ENCODE measurements around the gene FGF9.
A peak's percentile ranks its signal among the peaks of the same experiment; 100 is the strongest.

Gene FGF9

DNA sequence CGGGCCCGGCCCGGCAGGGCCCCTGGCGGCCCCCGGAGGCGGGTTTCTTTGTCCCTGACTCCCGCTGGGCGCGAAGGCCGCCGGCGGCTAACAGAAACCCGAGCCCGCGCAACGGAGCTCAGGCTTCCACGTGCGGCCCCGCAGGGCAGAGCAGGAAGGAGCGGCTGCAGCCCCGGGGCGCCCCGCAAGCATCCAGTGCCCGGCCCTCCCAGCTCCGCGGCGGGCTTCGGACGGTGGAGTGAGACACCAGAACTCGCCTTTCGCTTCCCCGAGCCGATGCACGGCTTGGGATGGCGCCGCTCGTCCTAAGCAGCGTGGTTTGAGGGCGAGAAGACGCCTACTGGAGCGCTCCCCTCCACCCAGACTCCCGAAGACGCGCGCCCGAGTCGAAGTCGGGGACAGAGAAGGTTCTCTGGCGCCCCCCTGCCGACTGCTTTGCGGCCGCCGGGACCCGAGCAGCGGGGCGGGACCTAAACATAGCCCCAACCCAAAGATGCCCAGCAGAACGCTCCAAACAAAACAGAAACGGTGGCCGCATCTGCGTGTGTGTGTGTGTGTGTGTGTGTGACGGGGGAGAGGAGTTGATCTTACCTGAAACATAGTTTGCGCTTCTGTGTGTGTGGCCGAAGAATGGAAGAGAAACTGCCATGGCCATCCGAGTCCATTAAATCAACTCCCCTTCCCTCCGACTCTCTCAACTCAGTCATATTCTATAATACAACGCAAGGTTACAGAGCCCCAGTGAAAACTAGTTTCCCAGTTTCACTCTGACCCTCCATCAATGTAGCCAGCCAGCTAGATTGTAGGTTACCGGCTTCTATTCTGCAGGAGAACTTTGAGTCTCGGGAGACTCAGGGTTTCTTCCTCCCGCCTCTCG, 629 bp upstream of the FGF9 start:
- TF ChIP-seq, protein P1, sequence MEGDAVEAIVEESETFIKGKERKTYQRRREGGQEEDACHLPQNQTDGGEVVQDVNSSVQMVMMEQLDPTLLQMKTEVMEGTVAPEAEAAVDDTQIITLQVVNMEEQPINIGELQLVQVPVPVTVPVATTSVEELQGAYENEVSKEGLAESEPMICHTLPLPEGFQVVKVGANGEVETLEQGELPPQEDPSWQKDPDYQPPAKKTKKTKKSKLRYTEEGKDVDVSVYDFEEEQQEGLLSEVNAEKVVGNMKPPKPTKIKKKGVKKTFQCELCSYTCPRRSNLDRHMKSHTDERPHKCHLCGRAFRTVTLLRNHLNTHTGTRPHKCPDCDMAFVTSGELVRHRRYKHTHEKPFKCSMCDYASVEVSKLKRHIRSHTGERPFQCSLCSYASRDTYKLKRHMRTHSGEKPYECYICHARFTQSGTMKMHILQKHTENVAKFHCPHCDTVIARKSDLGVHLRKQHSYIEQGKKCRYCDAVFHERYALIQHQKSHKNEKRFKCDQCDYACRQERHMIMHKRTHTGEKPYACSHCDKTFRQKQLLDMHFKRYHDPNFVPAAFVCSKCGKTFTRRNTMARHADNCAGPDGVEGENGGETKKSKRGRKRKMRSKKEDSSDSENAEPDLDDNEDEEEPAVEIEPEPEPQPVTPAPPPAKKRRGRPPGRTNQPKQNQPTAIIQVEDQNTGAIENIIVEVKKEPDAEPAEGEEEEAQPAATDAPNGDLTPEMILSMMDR (IDR thresholded peaks at IDR 0.05): no peak
- Histone ChIP-seq H3K4me3 (peak overlapping the region; percentile 79), H3K27ac (peak overlapping the region in 1 of 2 donors; percentile 69)
- no peak for DNase-seq (ENCODE audit: low spot score)

GRCh38 chr13:21671620-21672286, 880 bp downstream of the FGF9 start:
- no peak for DNase-seq (ENCODE audit: low spot score)
- peak overlapping the region; percentile 79 for H3K4me3 ChIP-seq
- TF ChIP-seq, protein P1 (IDR thresholded peaks at IDR 0.05): no peak
- H3K27ac ChIP-seq: no peak overlapping the region

DNA sequence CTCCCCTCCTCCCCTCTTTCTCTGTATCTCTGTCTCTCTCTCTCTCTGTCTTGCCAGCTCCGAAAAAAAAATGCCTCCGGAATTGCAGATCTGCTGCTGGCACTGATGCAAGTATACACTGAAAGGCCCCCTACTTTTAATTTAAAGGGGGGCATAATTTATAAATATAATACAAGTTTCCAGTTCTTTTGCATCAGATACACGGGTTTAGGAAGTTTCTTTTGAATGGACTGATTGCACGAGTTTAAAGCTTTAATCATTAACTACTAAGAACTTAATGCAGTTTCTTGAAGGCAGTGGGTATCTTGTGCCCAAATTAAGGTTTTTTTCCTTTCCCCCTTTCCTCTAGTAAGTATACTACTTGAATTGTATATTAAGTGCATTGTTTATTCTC, 1.4 kb downstream of the FGF9 start:
- TF ChIP-seq, protein P1 (IDR thresholded peaks at IDR 0.05): no peak
- no peak overlapping the region for H3K27ac ChIP-seq
- DNase-seq (ENCODE audit: low spot score): no peak

DNA sequence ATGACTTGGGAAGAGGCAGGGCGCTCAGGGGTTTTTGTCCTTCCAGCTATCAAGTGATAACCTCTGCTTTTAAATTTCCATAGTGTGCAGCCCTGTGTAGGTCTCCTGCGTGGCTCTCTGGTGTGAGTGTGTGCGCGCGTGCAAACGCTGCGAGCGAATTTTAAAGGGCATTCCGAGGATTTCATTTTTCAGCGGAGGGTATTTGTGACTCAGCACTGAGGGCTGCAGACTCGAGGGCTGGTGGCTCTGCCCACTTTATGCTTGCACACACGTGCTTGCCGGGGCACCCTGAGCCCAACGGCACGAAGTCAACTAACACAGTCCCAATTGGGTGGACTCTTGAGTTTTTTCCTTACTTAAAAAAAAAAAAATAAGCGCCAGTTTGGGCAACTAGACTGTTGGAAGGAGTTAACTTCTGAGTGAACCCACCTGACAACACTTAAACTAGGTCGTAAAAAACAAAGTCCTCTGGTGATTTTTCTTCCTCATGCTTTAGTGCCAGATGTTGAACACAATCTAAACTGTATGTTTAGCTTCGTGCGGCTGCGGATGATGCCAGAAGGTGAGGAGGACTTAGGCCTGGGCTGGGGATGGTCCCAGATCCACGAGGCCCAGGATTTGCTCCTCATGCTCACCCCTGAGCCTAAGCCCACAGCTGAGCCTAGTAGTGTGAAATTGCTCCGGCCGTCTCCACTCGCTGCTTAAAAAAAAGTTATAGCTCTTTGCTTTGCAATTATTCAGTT, 2.1 kb downstream of the FGF9 start:
- Histone ChIP-seq H3K4me3 (peak overlapping the region; percentile 79), H3K27ac (no peak overlapping the region)
- DNase-seq (ENCODE audit: low spot score): no peak
- TF ChIP-seq, protein P1 (IDR thresholded peaks at IDR 0.05): no peak

More for the DNA sequence above, 1.4 kb downstream of the FGF9 start:
- peak overlapping the region; percentile 79 for H3K4me3 ChIP-seq

GRCh38 chr13:21673539-21673788, 2.6 kb downstream of the FGF9 start:
- no peak overlapping the region for H3K27ac ChIP-seq
- DNase-seq (ENCODE audit: low spot score): no peak
- TF ChIP-seq, protein P1 (IDR thresholded peaks at IDR 0.05): no peak

GRCh38 chr13:21673789-21674489, 3.1 kb downstream of the FGF9 start:
- no peak for DNase-seq (ENCODE audit: low spot score)
- Histone ChIP-seq H3K27ac (no peak overlapping the region), H3K4me3 (peak overlapping the region; percentile 79)
- TF ChIP-seq, protein P1 (IDR thresholded peaks at IDR 0.05): no peak

More at GRCh38 chr13:21673539-21673788, 2.6 kb downstream of the FGF9 start:
- H3K4me3 ChIP-seq: peak overlapping the region; percentile 79
